Measurements from ENCODE around the gene HCN1. TPM values are rescaled to one million over a fixed set of nuclear protein-coding genes. Genes with fewer than 3 reads are reported as not detected.
A peak's percentile ranks its signal among the peaks of the same experiment; 100 is the strongest.

Gene HCN1
- total and polyA plus RNA-seq, 2 of the 8 experiments (the other 6 are each of a cell fraction or from before 2014, with no cell fraction given): 1.1 to 6.7 TPM

GRCh38 chr5:45696206-45696836 is at the start of gene HCN1 (continued):
- peak; percentile 79 to 81 for TF ChIP-seq RAD21 (IDR thresholded peaks at IDR 0.05 in 1 of 2, conservative IDR thresholded peaks at IDR 0.05 in 1 of 2; ENCODE audit: low read depth in 2 of 2, low read length in 2 of 2)
- TF ChIP-seq JUND (IDR thresholded peaks at IDR 0.05; ENCODE audit: low read length): no peak
- TF ChIP-seq TAF1 (IDR thresholded peaks at IDR 0.05; ENCODE audit: low read depth, low read length): peak; percentile 62; the same call in 1 of the 2 replicates
- TF ChIP-seq CBX5 (IDR thresholded peaks at IDR 0.05; ENCODE audit: low read depth, low read length): no peak
- TF ChIP-seq, protein P1, sequence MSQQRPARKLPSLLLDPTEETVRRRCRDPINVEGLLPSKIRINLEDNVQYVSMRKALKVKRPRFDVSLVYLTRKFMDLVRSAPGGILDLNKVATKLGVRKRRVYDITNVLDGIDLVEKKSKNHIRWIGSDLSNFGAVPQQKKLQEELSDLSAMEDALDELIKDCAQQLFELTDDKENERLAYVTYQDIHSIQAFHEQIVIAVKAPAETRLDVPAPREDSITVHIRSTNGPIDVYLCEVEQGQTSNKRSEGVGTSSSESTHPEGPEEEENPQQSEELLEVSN (IDR thresholded peaks at IDR 0.05): no peak; the same call in 1 of the 2 replicates

Measured in H1 (cell line).